Caco-2 (cell line): Measurements from ENCODE around the gene PALM2AKAP2. TPM values are rescaled to one million over a fixed set of nuclear protein-coding genes. Genes with fewer than 3 reads are reported as not detected.

Experiments
- BruUV-seq: library from RNA; stranded (reverse); fragments of 400-500 nt; replicated peaks from 2 replicates; lab custom pipeline; 2021; lab: Mats Ljungman, UMichigan
- CTCF ChIA-PET: fragments of 300-600 bp; sonication (Branson Sonifier 250); formaldehyde crosslinking; loops from one replicate; lab custom pipeline; 2022; ENCODE audit warnings: antibody characterized with exemption; lab: Charles Lee
- POLR2A ChIA-PET: fragments of 300-600 bp; sonication (Branson Sonifier 250); formaldehyde crosslinking; loops from one replicate; lab custom pipeline; 2022; ENCODE audit warnings: antibody characterized with exemption; lab: Charles Lee
- DNase-seq, 2 experiments: peaks; one replicate each; pipeline versions ENCODE4 v3.0.0 to v3.0.0-alpha.2; 2020 to 2022
- H3K27me3 ChIP-seq: replicated peaks from 2 replicates; pipeline ENCODE4 v1.6.0; 2011; ENCODE audit warnings: low read length; ENCODE audit not compliant: control insufficient read depth, insufficient read depth
- H3K36me3 ChIP-seq: 2 replicates; pipeline ENCODE4 v1.5.1; 2011; ENCODE audit warnings: low read length; ENCODE audit not compliant: control insufficient read depth, insufficient read depth
- H3K4me1 ChIP-seq: fragments of 250-450 bp; sonication (Bioruptor Pico); 2 replicates; pipeline ENCODE4 v1.5.1; 2020; ENCODE audit warnings: mild to moderate bottlenecking
- H3K4me3 ChIP-seq: 2 replicates; pipeline ENCODE4 v1.5.1; 2011; ENCODE audit warnings: low read depth, mild to moderate bottlenecking, control low read depth, low read length
- H3K9me3 ChIP-seq: fragments of 250-450 bp; sonication (Bioruptor Pico); 2 replicates; pipeline ENCODE4 v1.5.1; 2020; ENCODE audit warnings: mild to moderate bottlenecking, moderate library complexity
- H3K27ac Mint-ChIP-seq: one replicate; pipeline ENCODE4 v1.8.0; 2022; ENCODE audit warnings: mixed read lengths; ENCODE audit not compliant: unreplicated experiment
- H3K27me3 Mint-ChIP-seq: one replicate; pipeline ENCODE4 v1.8.0; 2022; ENCODE audit warnings: mixed read lengths; ENCODE audit not compliant: insufficient read depth, unreplicated experiment
- H3K36me3 Mint-ChIP-seq: one replicate; pipeline ENCODE4 v1.8.0; 2022; ENCODE audit warnings: mild to moderate bottlenecking, mixed read lengths; ENCODE audit not compliant: insufficient read depth, unreplicated experiment
- H3K4me1 Mint-ChIP-seq: one replicate; pipeline ENCODE4 v1.8.0; 2022; ENCODE audit warnings: low read depth, mixed read lengths; ENCODE audit not compliant: unreplicated experiment
- H3K4me3 Mint-ChIP-seq: one replicate; pipeline ENCODE4 v1.8.0; 2022; ENCODE audit warnings: mild to moderate bottlenecking, moderate library complexity, mixed read lengths; ENCODE audit not compliant: unreplicated experiment
- H3K9me3 Mint-ChIP-seq: one replicate; pipeline ENCODE4 v1.8.0; 2022; ENCODE audit warnings: mixed read lengths; ENCODE audit not compliant: unreplicated experiment
- CTCF ChIP-seq, 2 experiments: fragments of 200-600 bp in 1 of 2; IDR thresholded peaks; 1 replicate in 1 of 2; 2 replicates in 1 of 2; pipeline versions ENCODE4 v1.5.1 to v1.8.0; 2011 to 2022; ENCODE audit warnings: antibody characterized with exemption in 1 of 2, control low read depth in 1 of 2, inconsistent platforms in 1 of 2, low read depth in 1 of 2, low read length in 1 of 2, mild to moderate bottlenecking in 1 of 2, moderate library complexity in 1 of 2; ENCODE audit not compliant: insufficient read depth in 1 of 2, severe bottlenecking in 1 of 2, unreplicated experiment in 1 of 2
- intact Hi-C: fragments of 100-400 bp; cut with micrococcal nuclease; formaldehyde crosslinking; loops from one replicate; pipeline ENCODE4 v1.10.0; 2022; ENCODE audit not compliant: unreplicated experiment
- total RNA-seq: library from RNA; stranded (reverse); gene quantifications from 2 replicates; pipeline ENCODE4 v1.2.3, GENCODE V29; 2022

Gene PALM2AKAP2
- total RNA-seq, 1 experiment from 2014 or later, result 0.54 TPM

GRCh38 chr9:109734814-109735213 is 45.2 kb upstream of the PALM2AKAP2 start:
- H3K36me3 Mint-ChIP-seq, result no peaks in the 10 kb centered on the region
- H3K9me3 ChIP-seq, result no peaks in the 10 kb centered on the region
- peaks cover 16% of the 10 kb centered on the region for H3K27me3 Mint-ChIP-seq
- H3K36me3 ChIP-seq, result no peaks in the 10 kb centered on the region
- CTCF ChIA-PET, result no interaction called here
- BruUV-seq, result no TSS peak
- no peak overlapping the region for H3K4me3 Mint-ChIP-seq
- no peak overlapping the region for H3K27ac Mint-ChIP-seq
- TF ChIP-seq CTCF (IDR thresholded peaks at IDR 0.05; ENCODE audit: insufficient read depth in 1 of 2, low read depth in 1 of 2, low read length in 1 of 2, severe bottlenecking in 1 of 2, unreplicated experiment in 1 of 2), result no peak
- no peaks in the 10 kb centered on the region for H3K9me3 Mint-ChIP-seq
- POLR2A ChIA-PET, result no interaction called here
- H3K27me3 ChIP-seq, result no peaks in the 10 kb centered on the region
- intact Hi-C loops, result no loop called here
- no peaks in the 10 kb centered on the region for H3K4me1 Mint-ChIP-seq
- no peak for DNase-seq
- H3K4me1 ChIP-seq, result no peaks in the 10 kb centered on the region
- H3K4me3 ChIP-seq, result no peak overlapping the region

- H3K4me3 ChIP-seq, result no peak overlapping the region
- no peak overlapping the region for H3K27ac Mint-ChIP-seq
- TF ChIP-seq CTCF (IDR thresholded peaks at IDR 0.05; ENCODE audit: insufficient read depth in 1 of 2, low read depth in 1 of 2, low read length in 1 of 2, severe bottlenecking in 1 of 2, unreplicated experiment in 1 of 2), result no peak
- H3K27me3 ChIP-seq, result no peaks in the 10 kb centered on the region
- no peaks in the 10 kb centered on the region for H3K36me3 ChIP-seq
- ChIA-PET POLR2A (no interaction called here), CTCF (no interaction called here)
- H3K4me1 ChIP-seq, result no peaks in the 10 kb centered on the region
- BruUV-seq, result no TSS peak
- H3K9me3 ChIP-seq, result no peaks in the 10 kb centered on the region
- H3K4me1 Mint-ChIP-seq, result no peaks in the 10 kb centered on the region
- no peaks in the 10 kb centered on the region for H3K36me3 Mint-ChIP-seq
- no peak overlapping the region for H3K4me3 Mint-ChIP-seq
- no peaks in the 10 kb centered on the region for H3K9me3 Mint-ChIP-seq
- H3K27me3 Mint-ChIP-seq, result peaks cover 20% of the 10 kb centered on the region
- no peak for DNase-seq
- intact Hi-C loops, result no loop called here
Observed at GRCh38 chr9:109735801-109736200, 44.2 kb upstream of the PALM2AKAP2 start.

GRCh38 chr9:109737295-109737694 is 42.7 kb upstream of the PALM2AKAP2 start:
- no peak overlapping the region for H3K27ac Mint-ChIP-seq
- DNase-seq, result no peak
- H3K4me1 Mint-ChIP-seq, result no peaks in the 10 kb centered on the region
- intact Hi-C loops, result no loop called here
- Histone ChIP-seq H3K27me3 (no peaks in the 10 kb centered on the region), H3K4me1 (no peaks in the 10 kb centered on the region), H3K36me3 (no peaks in the 10 kb centered on the region), H3K4me3 (no peak overlapping the region), H3K9me3 (no peaks in the 10 kb centered on the region)
- ChIA-PET POLR2A (no interaction called here), CTCF (no interaction called here)
- TF ChIP-seq CTCF (IDR thresholded peaks at IDR 0.05; ENCODE audit: insufficient read depth in 1 of 2, low read depth in 1 of 2, low read length in 1 of 2, severe bottlenecking in 1 of 2, unreplicated experiment in 1 of 2), result no peak
- H3K27me3 Mint-ChIP-seq, result peaks cover 16% of the 10 kb centered on the region
- no peaks in the 10 kb centered on the region for H3K9me3 Mint-ChIP-seq
- BruUV-seq, result no TSS peak
- no peak overlapping the region for H3K4me3 Mint-ChIP-seq
- no peaks in the 10 kb centered on the region for H3K36me3 Mint-ChIP-seq
